GM21528 (cell line): ENCODE measurements around the gene DPH7.
"Not testable (repeated sequence)": the region's sequence is repeated elsewhere in the genome, so short reads cannot be mapped to it uniquely, and the experiment has no call there.

Experiments
- ATAC-seq: cut with Tn5 transposase; IDR thresholded peaks from one replicate; pipeline ENCODE4 v1.9.1; 2021; ENCODE audit warnings: mild to moderate bottlenecking, moderate library complexity; ENCODE audit not compliant: unreplicated experiment, low FRiP score

Gene DPH7

DNA sequence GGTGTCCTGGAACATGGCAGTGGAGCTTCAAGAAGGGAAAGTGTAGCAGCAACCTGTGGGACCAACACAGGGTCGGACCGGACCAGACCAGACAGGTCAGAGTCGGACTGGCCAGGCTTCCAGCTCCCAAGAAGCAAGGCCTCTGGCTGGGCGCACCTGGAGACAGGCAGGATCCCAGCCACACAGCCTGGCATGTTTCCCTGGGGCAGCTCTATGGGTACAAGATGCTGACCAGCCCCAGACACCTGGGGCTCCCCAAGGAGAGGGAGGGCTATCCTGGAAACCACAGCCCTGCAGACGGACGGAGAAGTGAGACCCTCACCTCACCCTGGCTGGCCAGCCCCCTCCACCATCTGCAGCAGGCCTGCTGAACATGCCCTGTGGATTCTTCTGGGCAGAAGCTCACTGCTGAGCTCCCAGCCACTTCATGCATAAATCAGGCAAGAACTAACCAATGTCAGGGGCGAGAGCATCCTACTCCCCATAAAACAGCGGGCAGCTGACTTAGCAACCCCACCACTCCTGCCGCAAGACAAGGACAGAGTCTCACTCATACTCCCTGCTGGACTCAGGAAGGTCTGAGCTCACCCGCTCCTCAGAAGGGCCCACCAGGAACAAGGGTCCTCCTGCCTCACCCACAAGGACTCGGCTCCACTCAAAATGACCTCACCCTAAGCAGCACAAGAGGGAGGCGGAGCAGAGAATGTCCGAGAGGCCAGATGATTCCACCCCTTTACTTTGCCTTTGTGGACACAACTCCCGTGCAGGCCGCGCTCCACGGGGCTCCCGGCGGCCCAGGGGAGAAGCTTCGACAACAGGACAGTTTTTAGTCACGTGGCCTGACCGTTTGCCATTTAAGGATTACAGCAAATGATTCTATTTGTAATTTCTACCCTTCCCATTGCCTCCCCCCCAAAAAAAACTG is 2.9 kb upstream of the DPH7 start:
- ATAC-seq, result no peak

DNA sequence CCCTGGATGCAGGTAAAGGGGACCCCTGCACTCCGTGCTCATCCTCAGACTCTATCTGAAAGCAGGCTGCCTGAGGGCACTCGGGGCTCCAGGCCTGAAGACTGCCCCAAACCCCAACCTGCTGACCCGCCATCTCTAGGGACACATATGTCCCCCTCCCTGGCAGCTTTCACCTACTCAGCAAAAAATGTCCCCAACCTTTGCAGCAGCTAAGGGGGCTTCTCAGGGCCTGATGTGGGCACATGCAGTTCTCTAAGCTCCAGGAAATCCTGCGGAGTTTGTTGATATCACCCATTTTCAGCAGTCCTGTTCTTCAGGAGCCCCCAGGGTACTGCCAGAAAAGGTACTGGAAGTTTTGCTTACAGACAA is 2.2 kb upstream of the DPH7 start:
- ATAC-seq, result no peak

DNA sequence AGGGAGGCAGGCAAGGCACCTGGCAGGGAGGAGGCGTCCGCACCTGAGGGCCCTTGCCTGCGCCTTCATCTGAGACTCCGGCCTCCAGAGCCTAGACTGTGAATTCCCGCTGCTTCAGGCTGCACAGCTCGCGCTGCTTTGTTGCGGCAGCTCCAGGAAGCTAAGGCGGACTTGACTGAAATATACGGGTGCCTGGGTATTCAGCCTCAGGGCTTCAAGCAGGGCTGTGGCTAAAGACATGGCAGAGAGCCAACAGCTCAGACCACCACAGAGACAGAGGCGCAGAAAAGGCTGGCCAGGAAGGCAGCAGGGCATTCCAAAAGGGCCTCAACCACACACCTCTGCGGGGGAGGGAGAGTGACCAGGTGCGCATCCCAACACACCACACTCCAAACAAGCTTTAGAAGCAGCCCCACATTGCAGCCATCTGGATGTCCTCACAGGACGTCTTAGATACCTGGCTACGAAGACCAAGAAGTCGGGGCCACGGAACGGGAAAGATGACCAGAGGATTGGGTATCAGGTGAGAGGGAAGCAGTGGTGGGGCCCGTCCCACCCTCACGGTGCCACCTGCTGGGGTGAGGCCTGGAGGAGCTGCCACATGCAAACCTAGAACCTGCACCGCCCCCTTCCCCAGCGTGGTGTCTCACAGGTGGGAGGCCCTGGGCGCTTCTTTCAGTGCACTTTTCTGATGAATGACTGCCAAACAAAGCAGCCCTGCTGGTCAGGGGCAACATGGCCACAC is 1.7 kb upstream of the DPH7 start:
- no peak for ATAC-seq

DNA sequence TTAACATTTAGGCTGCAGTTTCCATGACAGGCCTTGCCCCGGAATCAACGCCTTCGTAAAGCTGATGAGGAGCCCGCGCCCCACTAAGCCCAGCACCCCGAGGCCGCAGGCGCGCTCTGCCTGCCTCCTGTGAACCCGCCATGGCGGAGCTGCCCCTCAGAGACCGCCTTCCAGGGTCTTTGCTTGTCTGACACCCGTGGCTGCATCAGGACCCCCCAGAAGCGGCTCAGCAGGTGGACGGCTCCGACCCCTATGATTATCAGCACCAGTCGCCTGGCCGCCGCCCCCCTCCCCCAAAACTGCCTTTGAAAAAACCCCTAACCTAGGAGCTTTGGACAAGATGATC is 507 bp upstream of the DPH7 start:
- ATAC-seq, result no peak

DNA sequence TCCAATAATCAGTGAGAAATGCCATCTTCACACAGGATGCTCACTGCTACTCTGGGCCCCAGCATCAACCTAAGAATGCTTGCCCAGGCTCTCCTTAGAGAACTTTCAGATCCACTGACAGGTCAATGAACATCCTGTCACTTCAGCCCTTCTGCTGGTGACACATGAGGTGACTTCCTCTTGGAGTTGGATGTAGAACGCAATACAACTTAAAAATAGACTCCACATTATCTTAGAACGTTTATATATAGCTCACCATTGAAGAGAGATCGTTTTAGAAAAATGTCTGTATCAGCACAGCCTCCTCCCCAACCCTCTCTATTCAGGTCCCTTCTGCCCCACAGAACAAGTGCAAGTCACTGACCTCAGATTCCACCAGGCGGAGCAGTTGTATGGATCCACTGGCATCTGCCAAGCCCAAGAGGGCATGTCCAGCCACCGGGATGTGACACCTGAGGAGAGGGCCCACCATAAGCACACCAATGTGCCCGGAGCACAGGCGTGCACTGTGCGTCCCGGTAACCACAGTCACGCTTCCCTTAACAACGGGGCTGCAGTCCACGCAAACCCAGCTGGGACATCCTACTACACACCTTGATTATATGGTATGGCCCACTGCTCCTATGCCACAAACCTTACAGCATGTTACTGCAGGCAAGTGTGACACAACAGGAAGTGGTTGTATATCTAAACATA is 2.9 kb downstream of the DPH7 start:
- ATAC-seq, result no peak

DNA sequence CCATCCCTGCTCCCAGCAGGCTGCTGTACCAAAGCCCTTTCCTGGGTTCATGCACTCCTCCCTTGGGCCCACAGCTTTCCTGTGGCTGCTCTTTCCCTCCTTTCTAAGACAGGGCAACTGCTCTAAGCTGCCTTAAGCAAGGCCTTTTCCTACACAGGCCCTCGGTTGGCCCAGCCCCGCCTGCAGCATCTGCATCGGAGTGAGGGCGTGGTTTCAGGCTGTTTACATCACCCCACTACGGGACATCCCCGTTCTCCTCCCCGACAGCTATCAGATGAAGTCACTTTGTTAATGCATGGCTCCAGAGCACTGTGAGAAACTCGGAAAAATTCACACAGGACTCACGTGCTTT is 3.4 kb downstream of the DPH7 start:
- no peak for ATAC-seq

DNA sequence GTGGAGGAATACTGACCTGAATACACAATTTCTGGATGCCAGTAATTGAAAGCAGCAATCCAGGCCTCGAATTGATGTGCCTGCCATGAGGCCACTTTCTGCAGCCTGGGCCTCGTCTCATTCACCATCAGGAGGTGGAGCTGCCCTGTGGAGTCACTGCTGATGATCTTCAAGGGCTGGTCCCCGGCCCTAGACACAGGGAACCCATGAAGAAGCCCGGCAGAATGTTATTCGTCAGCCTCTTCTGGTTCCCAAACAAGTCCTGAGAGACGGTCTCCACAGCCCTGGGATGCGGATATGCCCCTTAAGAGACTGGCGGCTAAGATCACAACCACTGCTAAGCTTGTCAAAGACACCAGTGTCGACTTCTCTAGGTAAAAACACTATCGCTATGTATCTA is 4.5 kb downstream of the DPH7 start:
- ATAC-seq, result no peak

DNA sequence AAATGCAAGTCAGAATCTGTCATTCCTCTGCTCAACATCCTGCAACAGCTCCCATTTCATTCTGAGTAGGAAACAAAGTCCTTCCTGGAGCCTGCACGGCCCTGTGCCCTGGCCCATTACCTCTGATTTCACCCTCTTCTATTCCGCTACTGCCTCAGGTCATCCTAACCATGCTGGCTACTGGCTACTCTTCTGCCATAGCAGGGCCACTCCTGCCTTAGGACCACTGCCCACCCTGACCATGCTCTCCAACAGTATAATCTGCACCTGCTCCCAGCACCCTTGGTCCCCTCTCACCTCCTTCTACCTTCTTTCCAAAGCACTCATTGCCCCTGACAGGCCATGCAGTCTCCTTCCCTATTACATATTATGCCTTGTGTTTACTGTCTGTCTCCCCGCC is 8.2 kb downstream of the DPH7 start:
- no peak for ATAC-seq

DNA sequence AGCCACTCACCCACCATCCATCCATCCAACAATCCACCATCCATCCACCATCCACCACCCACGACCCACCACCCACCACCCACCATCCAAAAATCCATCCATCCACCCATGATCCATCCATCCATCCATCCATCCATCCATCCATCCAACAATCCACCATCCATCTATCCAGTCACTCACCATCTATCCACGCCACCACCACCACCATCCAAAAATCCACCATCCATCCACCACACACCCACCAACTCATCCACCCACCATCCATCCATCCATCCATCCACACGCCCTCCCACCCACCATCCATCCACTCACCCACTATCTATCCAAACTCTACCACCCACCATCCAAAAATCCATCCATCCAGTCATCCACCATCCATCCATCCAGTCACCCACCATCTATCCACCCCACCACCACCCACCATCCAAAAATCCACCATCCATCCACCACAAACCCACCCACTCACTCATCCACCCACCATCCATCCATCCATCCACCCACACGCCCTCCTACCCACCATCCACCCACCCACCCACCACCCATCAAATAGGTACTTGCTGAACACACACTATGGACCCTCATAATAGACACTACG is 9.0 kb downstream of the DPH7 start:
- ATAC-seq, result no peak

DNA sequence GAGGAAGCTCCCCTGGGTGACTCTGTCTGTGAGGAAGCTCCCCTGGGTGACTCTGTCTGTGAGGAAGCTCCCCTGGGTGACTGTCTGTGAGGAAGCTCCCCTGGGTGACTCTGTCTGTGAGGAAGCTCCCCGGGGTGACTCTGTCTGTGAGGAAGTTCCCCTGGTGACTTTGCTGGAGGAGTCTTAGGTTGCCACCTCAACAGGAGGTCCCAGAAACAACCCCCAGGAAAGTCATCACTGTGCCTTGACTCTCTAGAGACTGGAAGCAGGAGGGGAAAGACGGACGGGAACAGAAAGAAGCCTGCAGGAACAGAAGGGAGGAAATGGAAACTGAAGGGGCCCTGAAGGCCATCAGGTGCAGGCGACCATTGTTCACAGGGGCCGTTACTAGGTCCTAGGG is 10.3 kb downstream of the DPH7 start:
- not testable (repeated sequence) for ATAC-seq

DNA sequence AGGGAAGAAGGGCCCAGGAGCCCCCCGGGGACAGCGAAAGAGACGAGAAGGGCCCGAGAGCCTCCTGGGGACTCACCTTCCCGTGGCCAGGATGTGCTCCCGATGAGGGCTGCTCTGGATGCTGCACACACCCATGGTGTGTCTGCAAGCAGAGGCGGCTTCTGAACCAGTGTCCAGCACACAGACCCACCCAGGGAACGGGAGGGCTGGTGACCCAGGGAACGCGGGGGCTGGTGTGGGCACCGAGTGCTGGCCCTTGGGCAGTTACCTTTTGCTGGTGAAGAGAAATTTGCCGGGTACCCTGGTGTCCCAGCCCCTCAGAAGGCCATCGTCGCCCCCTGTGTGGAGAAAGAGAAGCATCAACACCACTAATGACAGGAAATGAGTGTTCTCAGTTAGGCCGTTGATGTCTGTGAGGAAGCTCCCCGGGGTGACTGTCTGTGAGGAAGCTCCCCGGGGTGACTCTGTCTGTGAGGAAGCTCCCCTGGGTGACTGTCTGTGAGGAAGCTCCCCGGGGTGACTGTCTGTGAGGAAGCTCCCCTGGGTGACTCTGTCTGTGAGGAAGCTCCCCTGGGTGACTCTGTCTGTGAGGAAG is 13.8 kb downstream of the DPH7 start:
- no peak for ATAC-seq

DNA sequence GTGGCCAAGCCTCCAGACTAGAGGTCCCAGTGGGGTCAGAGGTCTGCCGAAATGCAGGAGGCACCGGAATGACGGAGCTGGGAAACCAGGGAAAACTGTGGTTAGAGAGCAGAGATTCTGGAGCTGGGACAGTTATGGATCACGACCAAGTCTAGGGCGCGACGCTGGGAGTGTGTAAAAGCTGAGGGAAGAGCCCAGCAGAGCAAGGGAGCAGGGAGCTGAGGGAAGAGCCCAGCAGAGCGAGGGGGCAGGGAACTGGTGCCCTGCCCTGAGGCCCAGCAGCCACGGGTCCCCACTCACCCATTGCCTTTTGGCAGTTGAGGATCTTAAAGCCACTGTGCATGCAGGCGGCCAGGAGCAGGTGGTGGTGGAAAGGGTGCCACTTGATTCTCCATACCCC is 14.6 kb downstream of the DPH7 start:
- ATAC-seq, result no peak

DNA sequence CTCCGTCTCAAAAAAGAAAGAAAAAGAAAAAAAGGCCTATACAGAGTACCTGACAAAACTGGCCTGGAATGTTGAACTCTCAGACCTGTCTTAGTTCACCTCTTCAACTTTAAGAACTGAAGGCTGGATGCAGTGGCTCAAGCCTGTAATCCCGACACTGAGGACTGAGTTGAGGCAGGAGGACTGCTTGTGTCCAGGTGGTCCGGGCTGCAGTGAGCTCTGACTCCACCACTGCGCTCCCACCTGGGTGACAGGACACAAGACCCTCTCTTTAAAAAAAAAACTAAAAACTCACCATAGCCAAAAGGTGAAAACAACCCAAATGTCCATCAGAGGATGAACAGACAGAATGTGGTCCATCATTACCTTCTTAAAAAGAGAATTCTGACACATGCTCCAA is 20.6 kb downstream of the DPH7 start:
- ATAC-seq, result no peak

DNA sequence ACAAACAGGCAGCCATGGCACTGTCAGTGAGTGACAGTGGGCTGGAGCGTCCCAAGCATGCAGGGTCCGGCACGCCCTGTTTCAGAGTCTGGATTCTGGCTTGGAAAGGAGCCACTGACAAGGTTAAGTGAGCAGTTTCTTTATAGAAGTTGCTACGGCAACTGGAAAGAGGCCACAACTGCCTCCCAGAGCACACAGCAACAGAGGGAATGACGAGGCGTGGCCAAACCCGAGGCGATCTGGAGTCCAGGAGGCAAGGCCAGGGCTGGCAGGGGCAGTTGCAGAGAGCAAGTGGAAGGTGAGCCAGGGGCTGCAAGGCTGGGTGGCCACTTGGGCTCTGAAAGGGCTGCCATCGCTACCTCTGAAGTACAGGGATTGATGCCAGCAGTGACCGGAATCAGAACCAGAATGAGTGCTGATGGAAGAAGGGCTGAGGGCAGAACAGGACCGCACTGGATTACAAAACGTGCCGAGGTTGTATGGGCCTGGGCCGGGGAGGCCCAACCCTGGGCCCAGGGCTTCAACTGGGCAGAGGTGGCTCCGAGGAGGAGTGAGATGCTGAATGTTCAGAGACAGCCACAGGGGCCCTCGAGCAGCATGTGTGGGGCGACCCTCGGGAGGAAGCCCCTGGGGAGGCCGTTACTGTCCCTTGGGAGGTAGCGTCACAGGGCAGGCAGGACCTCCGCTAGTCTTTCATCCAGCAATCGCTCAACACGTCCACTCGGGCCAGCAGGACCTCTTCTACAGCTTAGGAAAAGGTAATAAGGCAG is 22.5 kb downstream of the DPH7 start:
- ATAC-seq, result no peak

DNA sequence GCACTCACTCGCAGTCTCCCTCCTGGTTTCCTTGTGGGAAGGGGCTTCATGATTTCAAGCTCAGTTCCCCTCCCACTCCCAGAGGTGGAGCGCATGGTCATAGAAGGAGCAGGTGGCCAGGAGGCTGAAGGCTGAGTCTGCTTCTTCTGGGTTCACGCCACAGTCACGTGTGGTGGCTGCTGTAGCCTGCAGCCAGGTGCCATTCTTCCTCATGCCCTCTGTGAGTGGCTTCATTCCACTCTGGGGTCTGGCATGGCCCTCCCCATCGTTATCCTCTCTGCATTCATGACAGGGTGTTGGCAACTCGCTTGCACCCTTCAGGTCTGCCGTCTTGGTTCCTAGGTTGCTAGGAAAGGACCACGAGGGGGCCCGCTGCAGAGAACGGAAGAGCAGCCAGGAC is 23.5 kb downstream of the DPH7 start:
- no peak for ATAC-seq

DNA sequence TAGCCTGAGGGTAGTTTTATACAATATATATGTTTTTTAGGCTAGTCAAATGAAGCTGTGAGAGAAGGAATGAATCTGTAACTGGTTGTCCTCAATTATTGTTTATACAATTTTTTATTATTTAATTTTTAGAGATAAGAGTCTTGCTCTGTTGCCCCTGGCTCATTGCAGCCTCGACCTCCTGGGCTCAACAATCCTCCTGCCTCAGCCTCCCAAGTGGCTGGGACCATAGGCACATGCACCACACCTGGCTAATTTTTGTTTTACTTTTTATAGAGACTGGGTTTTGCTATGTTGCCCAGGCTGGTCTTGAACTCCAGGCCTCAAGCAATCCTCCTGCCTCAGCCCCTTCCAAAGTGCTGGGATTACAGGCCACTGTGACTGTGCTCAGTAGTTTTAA is 24.4 kb downstream of the DPH7 start:
- ATAC-seq, result no peak

DNA sequence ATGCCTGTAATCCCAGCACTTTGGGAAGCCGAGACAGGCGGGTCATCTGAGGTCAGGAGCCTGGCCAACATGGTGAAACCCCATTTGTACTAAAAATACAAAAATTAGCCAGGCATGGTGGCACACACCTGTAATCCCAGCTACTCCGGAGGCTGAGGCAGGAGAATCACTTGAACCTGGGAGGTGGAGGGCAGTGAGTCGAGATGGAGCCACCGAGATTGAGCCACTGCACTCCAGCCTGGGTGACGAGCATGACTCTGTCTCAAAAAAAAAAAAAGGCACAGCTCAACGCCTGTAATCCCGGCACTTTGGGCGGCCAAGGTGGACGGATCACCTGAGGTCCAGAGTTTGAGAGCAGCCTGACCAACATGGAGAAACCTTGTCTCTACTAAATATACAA is 25.1 kb downstream of the DPH7 start:
- ATAC-seq, result not testable (repeated sequence)

DNA sequence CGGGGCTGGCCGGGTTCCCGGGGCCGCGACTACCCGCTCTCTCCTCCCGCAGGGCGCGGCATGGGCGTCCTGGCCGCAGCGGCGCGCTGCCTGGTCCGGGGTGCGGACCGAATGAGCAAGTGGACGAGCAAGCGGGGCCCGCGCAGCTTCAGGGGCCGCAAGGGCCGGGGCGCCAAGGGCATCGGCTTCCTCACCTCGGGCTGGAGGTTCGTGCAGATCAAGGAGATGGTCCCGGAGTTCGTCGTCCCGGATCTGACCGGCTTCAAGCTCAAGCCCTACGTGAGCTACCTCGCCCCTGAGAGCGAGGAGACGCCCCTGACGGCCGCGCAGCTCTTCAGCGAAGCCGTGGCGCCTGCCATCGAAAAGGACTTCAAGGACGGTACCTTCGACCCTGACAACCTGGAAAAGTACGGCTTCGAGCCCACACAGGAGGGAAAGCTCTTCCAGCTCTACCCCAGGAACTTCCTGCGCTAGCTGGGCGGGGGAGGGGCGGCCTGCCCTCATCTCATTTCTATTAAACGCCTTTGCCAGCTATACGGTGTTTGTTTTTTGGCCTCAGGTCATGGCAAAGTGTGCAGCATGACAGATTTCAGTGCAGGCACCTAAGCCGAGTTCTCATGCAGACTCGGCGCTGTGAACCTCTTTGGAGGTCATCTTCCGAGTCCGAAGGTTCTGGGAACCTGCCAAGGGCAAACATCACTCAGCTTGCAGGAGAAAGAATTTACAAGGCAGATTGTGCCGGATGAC is 26.5 kb downstream of the DPH7 start:
- peak; percentile 13 for ATAC-seq

DNA sequence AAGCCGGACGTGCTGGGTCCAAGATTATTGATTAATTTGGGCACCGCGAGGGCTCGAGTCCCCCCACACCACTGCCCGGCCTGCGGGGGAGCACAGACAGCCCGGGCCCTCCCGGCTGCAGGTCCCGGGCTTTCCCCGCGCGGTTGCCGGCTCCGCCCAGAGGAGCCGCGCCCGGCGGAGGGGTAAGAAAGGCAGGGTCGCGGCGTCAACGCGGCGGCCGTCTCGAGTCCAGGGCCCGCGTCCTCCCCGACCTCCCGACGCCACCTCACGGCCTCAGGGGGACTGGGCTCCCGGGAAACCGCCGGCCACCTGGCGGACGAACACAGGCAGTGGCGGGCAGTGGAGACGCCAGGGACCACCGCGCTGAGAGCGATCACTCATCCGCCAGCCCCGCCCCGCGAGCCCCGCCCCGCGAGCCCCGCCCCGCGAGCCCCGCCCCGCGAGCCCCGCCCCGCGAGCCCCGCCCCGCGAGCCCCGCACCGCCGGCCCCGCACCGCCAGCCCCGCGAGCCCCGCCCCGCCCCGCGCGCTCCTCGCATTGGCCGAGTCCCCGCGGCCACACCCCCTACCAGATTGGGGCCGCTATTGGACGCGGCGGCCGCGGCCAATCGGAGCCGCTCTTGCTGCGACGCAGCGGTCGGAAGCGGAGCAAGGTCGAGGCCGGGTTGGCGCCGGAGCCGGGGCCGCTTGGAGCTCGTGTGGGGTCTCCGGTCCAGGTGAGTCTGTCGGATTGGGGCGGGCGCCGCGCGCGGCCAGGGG is 27.3 kb downstream of the DPH7 start, which contains the start of gene MRPL41:
Gene MRPL41 (plus strand): TSS at position 616 of the 758 bp plus-strand sequence. CDS start 203 bp downstream, outside the sequence.
- peak; percentile 70 for ATAC-seq
